Hypothalamus (tissue), 51 donors: Measurements from ENCODE around the gene MRPL42.
A peak's percentile ranks its signal among the peaks of the same experiment; 100 is the strongest.

ENCODE experiments used
- DNase-seq, 51 donors: peaks; one replicate each; lab custom pipeline; 2025; lab: John Stamatoyannopoulos, UW

The MRPL42 gene

GRCh38 chr12:93442411-93443340 lies 24.6 kb upstream of the MRPL42 start:
- DNase-seq, result no peak

GRCh38 chr12:93443576-93443975 lies 23.7 kb upstream of the MRPL42 start:
- DNase-seq, result no peak

DNA sequence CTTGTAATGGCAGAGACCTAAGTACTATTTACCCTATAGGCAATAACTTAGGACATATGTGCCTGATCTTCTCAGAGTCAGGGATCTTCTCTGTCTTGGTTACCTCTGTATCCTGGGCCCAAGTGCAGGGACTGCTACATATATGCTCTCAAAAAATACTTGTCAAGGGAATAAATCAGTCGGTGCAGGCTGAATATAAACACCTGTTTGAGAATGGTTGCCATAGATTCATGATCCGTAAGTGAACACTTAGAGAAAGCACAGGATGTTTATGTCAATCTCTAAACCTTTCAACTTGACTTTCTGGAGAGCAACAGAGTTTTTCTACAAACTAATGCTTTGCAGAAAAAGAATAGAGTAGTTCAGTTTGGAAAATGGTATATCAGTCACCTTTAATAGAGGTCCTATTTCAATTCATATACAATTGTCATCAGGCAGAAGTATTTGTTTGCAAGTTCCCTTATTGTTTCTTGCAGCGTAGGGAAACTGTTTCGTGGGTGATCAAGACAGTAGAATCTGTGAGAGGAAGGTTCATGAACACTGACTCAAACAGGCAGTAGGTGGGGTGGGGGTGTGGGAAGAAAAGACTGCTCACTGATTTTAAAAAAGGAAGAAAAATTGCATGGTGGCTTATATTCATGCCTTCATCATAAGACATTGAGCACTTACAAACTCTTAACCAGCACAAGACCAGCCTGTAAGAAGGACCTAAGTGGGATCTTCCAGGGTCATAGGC lies 19.6 kb upstream of the MRPL42 start:
- peak in 2 of 51 donors; percentile 3 to 36 for DNase-seq

DNA sequence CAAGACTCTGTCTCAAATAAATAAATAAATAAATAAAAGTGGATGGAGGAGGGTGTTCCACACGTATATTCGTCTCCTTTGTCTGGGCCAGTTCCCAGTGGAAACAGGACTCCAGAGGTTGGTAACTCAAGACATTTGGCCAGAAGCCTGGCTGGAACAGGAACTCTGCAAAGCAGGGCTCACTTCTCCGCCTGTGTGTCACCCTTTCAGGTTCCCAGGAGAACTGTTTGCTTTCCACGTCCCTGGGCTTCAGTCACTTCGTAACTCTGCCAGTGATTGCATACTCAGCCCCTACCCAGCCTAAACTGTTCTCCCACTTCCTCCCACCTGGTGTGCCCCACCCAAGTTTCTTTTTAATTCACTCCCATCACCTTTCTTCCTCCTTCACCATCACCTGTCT lies 18.5 kb upstream of the MRPL42 start:
- DNase-seq, result no peak

DNA sequence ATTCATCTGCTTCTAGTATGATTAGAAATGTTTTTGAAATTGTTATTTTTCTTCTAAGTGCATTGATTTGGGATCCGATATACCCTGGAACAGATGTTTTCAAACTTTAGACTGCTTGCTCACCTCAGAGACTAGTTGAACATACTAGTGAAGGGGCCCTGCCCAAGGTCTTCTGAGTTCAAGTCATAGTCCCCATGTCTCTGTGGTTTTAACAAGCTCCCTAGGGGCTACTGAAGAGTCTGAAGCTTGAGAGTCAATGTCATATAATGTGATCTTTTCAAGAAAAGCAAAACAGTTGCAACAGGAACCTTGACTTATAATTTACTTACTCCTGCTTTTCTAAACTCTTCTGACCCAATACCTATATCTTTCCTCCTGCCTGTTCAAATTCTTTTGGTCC lies 18.0 kb upstream of the MRPL42 start:
- no peak for DNase-seq

- DNase-seq, result no peak
These were observed 15.7 kb upstream of the MRPL42 start for GRCh38 chr12:93451423-93452158.

DNA sequence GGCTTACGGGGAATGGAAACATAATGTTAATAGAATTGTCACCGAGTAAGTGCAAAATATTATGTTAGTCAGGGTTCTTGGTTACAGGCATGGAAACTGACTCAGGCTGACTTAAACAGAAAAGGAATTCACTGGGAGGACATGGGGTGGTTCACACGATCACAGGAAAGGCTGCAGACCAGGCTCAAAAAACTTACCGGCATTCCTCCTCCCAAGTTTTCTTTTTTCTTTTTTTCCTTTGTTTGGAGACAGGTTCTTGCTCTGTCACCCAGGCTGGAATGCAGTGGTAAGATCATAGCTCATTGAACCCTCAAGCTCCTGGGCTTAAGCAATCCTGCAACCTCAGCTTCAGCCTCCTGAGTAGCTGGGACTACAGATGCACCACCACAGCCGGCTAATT lies 13.7 kb upstream of the MRPL42 start:
- no peak for DNase-seq

DNA sequence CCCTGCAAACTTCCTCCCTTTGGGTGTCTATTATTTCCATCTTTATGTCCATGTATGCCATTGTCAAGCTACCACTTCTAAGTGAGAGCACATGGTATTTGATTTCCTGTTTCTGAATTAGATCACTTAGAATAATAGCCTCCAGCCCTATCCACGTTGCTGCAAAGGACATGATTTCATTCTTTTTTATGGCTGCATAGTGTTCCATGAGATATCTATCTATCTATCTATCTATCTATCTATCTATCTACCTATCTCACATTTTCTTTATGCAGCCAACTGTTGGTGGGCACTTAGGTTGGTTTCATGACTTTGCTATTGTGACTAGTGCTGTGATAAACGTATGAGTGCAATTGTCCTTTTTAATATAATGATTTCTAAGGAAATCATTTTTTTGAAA lies 11.2 kb upstream of the MRPL42 start:
- DNase-seq, result no peak

DNA sequence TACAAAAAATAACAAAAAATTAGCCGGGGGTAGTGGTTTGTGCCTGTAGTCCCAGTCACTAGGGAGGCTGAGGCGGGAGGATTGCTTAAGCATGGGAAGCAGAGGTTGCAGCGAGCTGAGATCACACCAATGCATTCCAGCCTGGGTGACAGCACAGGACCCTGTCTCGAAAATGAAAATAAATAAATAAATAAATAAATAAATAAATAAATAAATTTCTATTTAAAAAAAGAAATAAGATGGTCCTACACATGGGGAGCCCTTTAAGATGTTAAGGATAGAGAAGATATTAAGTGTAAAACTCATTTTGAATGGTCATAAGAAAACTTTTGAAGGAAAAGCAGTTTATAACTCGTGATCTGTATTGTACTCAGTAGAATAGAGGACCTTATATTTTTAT lies 8.2 kb upstream of the MRPL42 start:
- DNase-seq, result no peak

- DNase-seq, result no peak
These were observed 7.3 kb upstream of the MRPL42 start for GRCh38 chr12:93460003-93460402.

DNA sequence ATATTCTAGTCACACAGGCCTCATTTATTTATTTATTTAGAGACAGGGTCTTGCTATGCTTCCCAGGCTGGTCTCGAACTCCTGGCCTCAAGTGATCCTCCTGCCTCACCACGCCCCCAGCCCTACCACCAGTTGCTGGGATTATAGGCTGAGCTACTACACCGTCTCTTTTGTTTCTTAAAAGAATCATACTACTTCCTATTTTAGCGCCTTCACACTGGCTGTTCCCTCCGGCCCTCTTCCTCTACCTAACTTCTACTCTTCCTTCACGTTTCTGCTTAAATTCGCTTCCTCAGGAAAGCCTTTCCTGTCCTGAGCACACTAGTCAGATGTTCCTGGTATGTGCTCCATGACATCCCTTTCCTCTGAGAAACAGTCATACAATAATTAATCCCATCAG lies 6.4 kb upstream of the MRPL42 start:
- no peak for DNase-seq

GRCh38 chr12:93461503-93461902 lies 5.8 kb upstream of the MRPL42 start:
- no peak for DNase-seq

DNA sequence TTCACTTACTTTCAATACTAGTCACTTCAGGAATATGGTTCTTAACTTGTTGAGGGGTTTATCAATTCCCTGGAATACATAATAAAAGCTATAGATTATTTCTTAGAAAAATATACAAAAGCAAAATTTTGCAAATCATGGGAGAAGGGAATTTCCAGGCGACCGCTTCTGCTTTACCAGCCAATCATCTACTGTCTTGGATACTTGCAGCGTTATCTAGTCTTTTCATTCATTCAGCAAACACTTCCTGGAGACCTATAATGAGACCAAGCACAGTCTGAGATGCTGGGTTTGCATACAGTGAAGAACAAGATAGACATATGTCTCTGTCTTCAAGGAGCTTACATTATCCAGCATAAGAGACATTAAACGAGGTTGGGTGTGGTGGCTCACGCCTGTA lies 1.5 kb upstream of the MRPL42 start:
- no peak for DNase-seq

- peak in 6 of 51 donors; percentile 1 to 31 (median 16) for DNase-seq
These were observed 526 bp upstream of the MRPL42 start for GRCh38 chr12:93466625-93467350.

- no peak for DNase-seq
These were observed 676 bp downstream of the MRPL42 start for GRCh38 chr12:93468008-93468371.

- no peak for DNase-seq
These were observed 2.1 kb downstream of the MRPL42 start for GRCh38 chr12:93469386-93469785.

- DNase-seq, result no peak
These were observed 9.2 kb downstream of the MRPL42 start for GRCh38 chr12:93476555-93476954.

- no peak for DNase-seq
These were observed 15.4 kb downstream of the MRPL42 start for GRCh38 chr12:93482721-93483120.

- no peak for DNase-seq
These were observed 16.0 kb downstream of the MRPL42 start for GRCh38 chr12:93483151-93483807.
